HepG2 (cell line): ENCODE measurements around the gene SRP14. TPM values are rescaled to one million over a fixed set of nuclear protein-coding genes. Genes with fewer than 3 reads are reported as not detected.
"Not testable (repeated sequence)": the region's sequence is repeated elsewhere in the genome, so short reads cannot be mapped to it uniquely, and the experiment has no call there.

Source experiments
- ATAC-seq: fragments of 200-7000 bp; cut with Tn5 transposase; 3 replicates; pipeline ENCODE4 v1.9.1; 2020; ENCODE audit warnings: mild to moderate bottlenecking, moderate library complexity
- BruUV-seq: library from RNA; stranded (reverse); fragments of 400-500 nt; replicated peaks from 2 replicates; lab custom pipeline; 2021; lab: Mats Ljungman, UMichigan
- CTCF ChIA-PET: fragments of 300-600 bp; formaldehyde crosslinking; extraction: SDS; loops from one replicate; lab custom pipeline; 2021; ENCODE audit warnings: low total read pairs, inconsistent platforms, low intra/inter-chr PET ratio; lab: Yijun Ruan, JAX
- POLR2A ChIA-PET: fragments of 350-600 bp; sonication (Branson Sonifier 250); formaldehyde crosslinking; loops from one replicate; lab custom pipeline; 2020; ENCODE audit warnings: antibody characterized with exemption, inconsistent platforms; lab: Yijun Ruan, JAX
- DNase-seq: peaks from one replicate; pipeline ENCODE4 v3.0.0-alpha.2; 2015; ENCODE audit warnings: low spot score
- FAIRE-seq: peaks from 3 replicates; lab custom pipeline; 2011; peaks lifted over from hg19 to GRCh38; lab: Jason Lieb, UNC
- H2AFZ ChIP-seq: one replicate; pipeline ENCODE4 v1.6.1; 2011; ENCODE audit warnings: low read length, inconsistent platforms
- H3K27ac ChIP-seq: fragments of 300-600 bp; 3 replicates; pipeline ENCODE4 v1.8.0; 2011; ENCODE audit warnings: mixed run types, mild to moderate bottlenecking, mixed read lengths, low read length, inconsistent platforms; ENCODE audit not compliant: insufficient read depth; ENCODE audit errors: extremely low read length
- H3K27me3 ChIP-seq, 2 experiments: fragments of 200-600 bp in 1 of 2; 2 replicates in 1 of 2; 3 replicates in 1 of 2; pipeline versions ENCODE4 v1.6.0 to v1.8.0; 2011; ENCODE audit warnings: low read length in 2 of 2, mild to moderate bottlenecking in 2 of 2, moderate library complexity in 2 of 2, inconsistent platforms in 1 of 2; ENCODE audit not compliant: insufficient read depth in 2 of 2, control insufficient read depth in 1 of 2
- H3K36me3 ChIP-seq, 2 experiments: fragments of 200-600 bp in 1 of 2; replicated peaks in 1 of 2; 2 replicates in 1 of 2; 3 replicates in 1 of 2; pipeline versions ENCODE4 v1.5.1 to v1.8.0; 2011; ENCODE audit warnings: low read length in 2 of 2, inconsistent platforms in 1 of 2; ENCODE audit not compliant: insufficient read depth in 2 of 2, control insufficient read depth in 1 of 2
- H3K4me1 ChIP-seq: 2 replicates; pipeline ENCODE4 v1.5.1; 2012; ENCODE audit warnings: low read length, inconsistent platforms; ENCODE audit not compliant: insufficient read depth
- H3K4me2 ChIP-seq: 2 replicates; pipeline ENCODE4 v1.6.0; 2011; ENCODE audit warnings: low read depth, low read length, inconsistent platforms
- H3K4me3 ChIP-seq, 3 experiments: fragments of 200-600 bp in 1 of 3; sonication (generic), shearing (Covaris generic) in 1 of 3; replicated peaks in 1 of 3; 2 replicates each; pipeline ENCODE4 v1.5.1; 2011 to 2016; ENCODE audit warnings: low read length in 3 of 3, inconsistent platforms in 2 of 3, low read depth in 2 of 3, mild to moderate bottlenecking in 2 of 3, control low read depth in 1 of 3, mixed read lengths in 1 of 3; ENCODE audit not compliant: insufficient read depth in 1 of 3
- H3K79me2 ChIP-seq: one replicate; pipeline ENCODE4 v1.6.1; 2011; ENCODE audit warnings: low read length, inconsistent platforms; ENCODE audit not compliant: insufficient read depth
- H3K9ac ChIP-seq: 2 replicates; pipeline ENCODE4 v1.6.0; 2011; ENCODE audit warnings: mild to moderate bottlenecking, low read depth, low read length, inconsistent platforms; ENCODE audit not compliant: insufficient read depth
- H3K9me3 ChIP-seq: 2 replicates; pipeline ENCODE4 v1.5.1; 2012; ENCODE audit warnings: mild to moderate bottlenecking, low read length
- H4K20me1 ChIP-seq: 2 replicates; pipeline ENCODE4 v1.6.0; 2011; ENCODE audit warnings: inconsistent platforms, mild to moderate bottlenecking, low read length, moderate library complexity; ENCODE audit not compliant: insufficient read depth
- DPF2 ChIP-seq: sonication (generic); formaldehyde crosslinking; IDR thresholded peaks from 2 replicates; pipeline ENCODE4 v1.4.0; 2020; ENCODE audit warnings: mild to moderate bottlenecking, low read depth, missing genetic modification reagents, borderline replicate concordance
- HNRNPL ChIP-seq: fragments of 200-400 bp; formaldehyde crosslinking; IDR thresholded peaks from 2 replicates; pipeline ENCODE4 v1.6.1; 2017; ENCODE audit warnings: mild to moderate bottlenecking, low read depth, low read length
- MBNL3 ChIP-seq: fragments of 250-450 bp; sonication (Bioruptor Pico); conservative IDR thresholded peaks from 2 replicates; pipeline ENCODE4 v1.8.0; 2022; ENCODE audit warnings: mild to moderate bottlenecking, inconsistent platforms
- RARA ChIP-seq: IDR thresholded peaks from 2 replicates; pipeline ENCODE4 v1.6.1; 2016; ENCODE audit warnings: missing genetic modification reagents, missing compliant biosample characterization
- SMARCC2 ChIP-seq: fragments of 450-650 bp; IDR thresholded peaks from 2 replicates; pipeline ENCODE4 v1.6.1; 2017; ENCODE audit warnings: antibody characterized with exemption, mild to moderate bottlenecking
- ZBTB21 ChIP-seq: sonication (generic); formaldehyde crosslinking; IDR thresholded peaks from 2 replicates; pipeline ENCODE4 v1.4.0; 2020; ENCODE audit warnings: missing genetic modification reagents
- ZNF24 ChIP-seq: fragments of 450-650 bp; IDR thresholded peaks from 2 replicates; pipeline ENCODE4 v1.6.1; 2017; ENCODE audit warnings: antibody characterized with exemption, mild to moderate bottlenecking
- ZNF432 ChIP-seq: sonication (generic); formaldehyde crosslinking; IDR thresholded peaks from 2 replicates; pipeline ENCODE4 v1.5.0; 2020; ENCODE audit warnings: missing genetic modification reagents, mild to moderate bottlenecking, borderline replicate concordance
- ZNF547 ChIP-seq: sonication (generic); formaldehyde crosslinking; IDR thresholded peaks from 2 replicates; pipeline ENCODE4 v1.5.1; 2020; ENCODE audit warnings: mild to moderate bottlenecking, missing genetic modification reagents
- ZNF652 ChIP-seq: IDR thresholded peaks from 2 replicates; pipeline ENCODE4 v1.6.1; 2016; ENCODE audit warnings: low read depth, borderline replicate concordance
- ZNF770 ChIP-seq: sonication (generic); formaldehyde crosslinking; IDR thresholded peaks from 2 replicates; pipeline ENCODE4 v1.5.0; 2020; ENCODE audit warnings: mild to moderate bottlenecking, missing genetic modification reagents
- WGBS: methylation state at CpG from one replicate; pipeline ENCODE4 v1.1.6; 2017; ENCODE audit warnings: low lambda C conversion rate; 5-methylcytosine and 5-hydroxymethylcytosine counted together
- in situ Hi-C: cut with HindIII; loops from 2 replicates; pipeline ENCODE4 v1.10.0; 2017; ENCODE audit warnings: low pct_unique_long_range_greater_than_20kb; ENCODE audit not compliant: extremely low pct_ligation_motif_present
- intact Hi-C: fragments of 100-400 bp; cut with micrococcal nuclease; formaldehyde crosslinking; loops from one replicate; pipeline ENCODE4 v1.10.0; 2022; ENCODE audit not compliant: unreplicated experiment
- polyA plus RNA-seq, 8 experiments: library from polyadenylated mRNA; depleted of rRNA in 3 of 8; stranded (reverse) in 7 of 8; unstranded in 1 of 8; fragments of >200 nt; fragmentation: Illumina TruSeq in 4 of 8; extraction: Trizol in 4 of 8; gene quantifications; 2 replicates each; pipeline versions ENCODE4 v1.2.1 to v1.2.3, GENCODE V29; 2011 to 2016; ENCODE audit warnings: low read depth in 4 of 8, missing spikeins in 1 of 8, mixed read lengths in 1 of 8; ENCODE audit not compliant: insufficient read depth in 1 of 8
- total RNA-seq, 5 experiments: library from RNA; depleted of rRNA; stranded (reverse); fragments of >200 nt; fragmentation: Illumina TruSeq; extraction: Trizol; gene quantifications; 2 replicates each; pipeline ENCODE4 v1.2.3, GENCODE V29; 2016; ENCODE audit warnings: low read depth in 1 of 5

The SRP14 gene
- total and polyA plus RNA-seq, 2 of the 13 experiments (the other 11 are each of a cell fraction or from before 2014, with no cell fraction given), result 208 to 356 TPM

- TF ChIP-seq ZNF652 (CRISPR knock-in tag) (peak; percentile 96), ZNF432 (CRISPR knock-in tag) (no peak), ZBTB21 (0 out of 2 replicates have a peak, but pooled peaks have one; percentile 10), ZNF770 (no peak)
- TF ChIP-seq, all 625 proteins: peak for 8
These were observed 725 bp downstream of the SRP14 start (continued) for GRCh38 chr15:40038275-40038637.

- TF ChIP-seq HNRNPL (no peak), MBNL3 (CRISPR knock-in tag) (no peak), RARA (CRISPR knock-in tag) (no peak), ZNF24 (no peak), ZNF547 (no peak), DPF2 (CRISPR knock-in tag) (no peak), SMARCC2 (no peak)
- POLR2A ChIA-PET, result interaction anchor here (1.0 to 4.6 kb wide), 3 partner anchors 35 to 70 kb away, joined by 3 to 60 read pairs (median 27); partner anchors contain the start of gene BMF
- H3K4me2 ChIP-seq, result peak overlapping the region; percentile 82
These were observed 1.3 kb downstream of the SRP14 start for GRCh38 chr15:40037721-40038120.

GRCh38 chr15:40035182-40035581 is 3.8 kb downstream of the SRP14 start:
- H3K9me3 ChIP-seq, H3K9ac ChIP-seq, BruUV-seq, DNase-seq, in situ Hi-C loops, H2AFZ ChIP-seq, ATAC-seq, H3K4me3 ChIP-seq, H3K4me2 ChIP-seq, H3K27me3 ChIP-seq, H3K27ac ChIP-seq, CTCF ChIA-PET, FAIRE-seq, H4K20me1 ChIP-seq: not testable (repeated sequence)
- POLR2A ChIA-PET, result interaction anchor here (0.8 to 4.6 kb wide), 3 partner anchors 27 to 47 kb away, joined by 3 to 27 read pairs (median 5); no protein-coding TSS in a partner anchor
- H3K79me2 ChIP-seq, result peaks cover 21% of the 10 kb centered on the region
- intact Hi-C loops, result loop anchor here (5.0 kb wide), 1 partner anchor 33 kb away; no protein-coding TSS in a partner anchor
- peaks cover 16 to 54% of the 10 kb centered on the region in 2 experiments for H3K36me3 ChIP-seq
- H3K4me1 ChIP-seq, result peaks cover 17% of the 10 kb centered on the region
- 95% methylated on average over 1 of the region's 1 CpG for WGBS

More at GRCh38 chr15:40037721-40038120, 1.3 kb downstream of the SRP14 start:
- in situ Hi-C loops (no loop called here), intact Hi-C loops (loop anchor here (5.0 kb wide), 1 partner anchor 35 kb away; no protein-coding TSS in a partner anchor)
- peaks cover 34% of the 10 kb centered on the region for H3K4me1 ChIP-seq
- peaks cover 21% of the 10 kb centered on the region for H3K79me2 ChIP-seq
- H3K27me3 ChIP-seq, result no peaks in the 10 kb centered on the region; a peak in 2 of 5 replicates
- peak overlapping the region; percentile 72 to 96 (median 76) for H3K4me3 ChIP-seq
- H3K27ac ChIP-seq, result peak overlapping the region; percentile 86
- peaks cover 7 to 30% of the 10 kb centered on the region in 2 experiments for H3K36me3 ChIP-seq
- BruUV-seq, result no TSS peak
- ATAC-seq (no peak), FAIRE-seq (no peak), DNase-seq (no peak)
- 64% methylated on average over 3 of the region's 3 CpGs for WGBS
- H3K9ac ChIP-seq, result peak overlapping the region; percentile 97
- peaks cover 7% of the 10 kb centered on the region for H4K20me1 ChIP-seq
- no peak overlapping the region for H2AFZ ChIP-seq
- CTCF ChIA-PET, result no interaction called here
- H3K9me3 ChIP-seq, result no peaks in the 10 kb centered on the region
